IPS DF 6.9 (cell line): ENCODE results near the gene UBC.

Source experiments
- DNase-seq: peaks from one replicate; pipeline ENCODE4 v3.0.0-alpha.2; 2013; ENCODE audit warnings: low read depth, low spot score
- H3K27ac ChIP-seq: one replicate; pipeline ENCODE4 v1.5.1; 2013; ENCODE audit warnings: low read length, control low read depth
- H3K27me3 ChIP-seq: 2 replicates; pipeline ENCODE4 v1.6.1; 2013; ENCODE audit warnings: mild to moderate bottlenecking, low read length; ENCODE audit not compliant: control insufficient read depth, insufficient read depth
- H3K36me3 ChIP-seq: 2 replicates; pipeline ENCODE4 v1.6.1; 2013; ENCODE audit warnings: low read length; ENCODE audit not compliant: control insufficient read depth, insufficient read depth
- H3K4me1 ChIP-seq: 2 replicates; pipeline ENCODE4 v1.6.1; 2013; ENCODE audit warnings: low read length; ENCODE audit not compliant: control insufficient read depth, insufficient read depth
- H3K4me3 ChIP-seq: 2 replicates; pipeline ENCODE4 v1.5.1; 2013; ENCODE audit warnings: mild to moderate bottlenecking, low read length
- H3K9me3 ChIP-seq: 2 replicates; pipeline ENCODE4 v1.6.1; 2013; ENCODE audit warnings: low read length, inconsistent platforms; ENCODE audit not compliant: control insufficient read depth, insufficient read depth
- WGBS: extraction: QIAGEN DNeasy Blood & Tissue Kit; methylation state at CpG from one replicate; pipeline ENCODE4 v1.1.7; 2013; ENCODE audit warnings: mixed read lengths, missing lambda C conversion rate; ENCODE audit not compliant: insufficient read length, insufficient coverage; 5-methylcytosine and 5-hydroxymethylcytosine counted together

The UBC gene

GRCh38 chr12:124861898-124862676, 52.4 kb downstream of the UBC start:
- no peak overlapping the region for H3K27ac ChIP-seq
- H3K9me3 ChIP-seq, result no peaks in the 10 kb centered on the region
- no peaks in the 10 kb centered on the region for H3K36me3 ChIP-seq
- no peaks in the 10 kb centered on the region for H3K27me3 ChIP-seq
- no CpG with 5 or more reads among the region's 8 CpGs for WGBS
- DNase-seq, result no peak
- H3K4me3 ChIP-seq, result no peak overlapping the region
- peaks cover 5% of the 10 kb centered on the region; the same call in 1 of the 2 replicates for H3K4me1 ChIP-seq
